ENCODE data around the gene FIS1.

The FIS1 gene

GRCh38 chr7:101216001-101216859, 28.7 kb downstream of the FIS1 start:
- TF ChIP-seq, protein P1, sequence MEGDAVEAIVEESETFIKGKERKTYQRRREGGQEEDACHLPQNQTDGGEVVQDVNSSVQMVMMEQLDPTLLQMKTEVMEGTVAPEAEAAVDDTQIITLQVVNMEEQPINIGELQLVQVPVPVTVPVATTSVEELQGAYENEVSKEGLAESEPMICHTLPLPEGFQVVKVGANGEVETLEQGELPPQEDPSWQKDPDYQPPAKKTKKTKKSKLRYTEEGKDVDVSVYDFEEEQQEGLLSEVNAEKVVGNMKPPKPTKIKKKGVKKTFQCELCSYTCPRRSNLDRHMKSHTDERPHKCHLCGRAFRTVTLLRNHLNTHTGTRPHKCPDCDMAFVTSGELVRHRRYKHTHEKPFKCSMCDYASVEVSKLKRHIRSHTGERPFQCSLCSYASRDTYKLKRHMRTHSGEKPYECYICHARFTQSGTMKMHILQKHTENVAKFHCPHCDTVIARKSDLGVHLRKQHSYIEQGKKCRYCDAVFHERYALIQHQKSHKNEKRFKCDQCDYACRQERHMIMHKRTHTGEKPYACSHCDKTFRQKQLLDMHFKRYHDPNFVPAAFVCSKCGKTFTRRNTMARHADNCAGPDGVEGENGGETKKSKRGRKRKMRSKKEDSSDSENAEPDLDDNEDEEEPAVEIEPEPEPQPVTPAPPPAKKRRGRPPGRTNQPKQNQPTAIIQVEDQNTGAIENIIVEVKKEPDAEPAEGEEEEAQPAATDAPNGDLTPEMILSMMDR (IDR thresholded peaks at IDR 0.05), result no peak
- Histone ChIP-seq H3K9me3 (no peaks in the 10 kb centered on the region), H3K4me3 (ENCODE audit: low read depth in 1 of 2, low read length in 1 of 2) (peak overlapping the region; percentile 88 to 100), H3K36me3 (peaks cover 14% of the 10 kb centered on the region), H3K4me1 (ENCODE audit: control insufficient read depth in 1 of 2, insufficient read depth in 1 of 2, low read depth in 1 of 2, low read length in 1 of 2) (peaks cover 19 to 23% of the 10 kb centered on the region in 2 experiments), H3K27me3 (no peaks in the 10 kb centered on the region), H3K27ac (peak overlapping the region; percentile 93)

DNA sequence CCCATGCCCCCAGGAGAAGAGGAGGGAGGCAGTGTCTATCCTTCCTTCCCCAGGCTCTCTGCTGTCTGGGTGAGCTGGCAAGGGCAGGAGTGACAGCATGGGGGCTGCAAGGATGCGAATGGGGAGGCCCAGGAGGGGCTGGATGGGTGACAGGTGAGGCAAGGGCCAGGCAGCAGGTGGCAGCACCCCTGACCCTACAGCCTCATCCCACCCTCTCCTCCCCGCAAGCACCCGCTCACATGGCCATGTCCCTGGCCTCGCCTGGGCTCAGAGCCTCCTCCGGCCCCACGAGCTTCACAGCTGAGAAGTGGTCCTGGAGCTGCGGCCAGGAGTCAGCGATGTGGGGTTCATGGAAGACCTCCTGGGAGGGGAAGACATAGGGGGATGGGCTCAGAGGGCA, 32.9 kb downstream of the FIS1 start:
- H3K27me3 ChIP-seq, result no peaks in the 10 kb centered on the region
- no peaks in the 10 kb centered on the region for H3K9me3 ChIP-seq
- H3K4me1 ChIP-seq (ENCODE audit: control insufficient read depth in 1 of 2, insufficient read depth in 1 of 2, low read depth in 1 of 2, low read length in 1 of 2), result peaks cover 8 to 10% of the 10 kb centered on the region in 2 experiments
- H3K36me3 ChIP-seq, result peaks cover 46% of the 10 kb centered on the region
- H3K27ac ChIP-seq, result no peak overlapping the region
- H3K4me3 ChIP-seq (ENCODE audit: low read depth in 1 of 2, low read length in 1 of 2), result no peak overlapping the region
- TF ChIP-seq, protein P1 (IDR thresholded peaks at IDR 0.05), result no peak

GRCh38 chr7:101211501-101211900, 33.4 kb downstream of the FIS1 start:
- H3K27ac ChIP-seq, result no peak overlapping the region
- no peak overlapping the region for H3K4me3 ChIP-seq (ENCODE audit: low read depth in 1 of 2, low read length in 1 of 2)
- H3K36me3 ChIP-seq, result peaks cover 51% of the 10 kb centered on the region
- peaks cover 3 to 4% of the 10 kb centered on the region in 2 experiments for H3K4me1 ChIP-seq (ENCODE audit: control insufficient read depth in 1 of 2, insufficient read depth in 1 of 2, low read depth in 1 of 2, low read length in 1 of 2)
- no peaks in the 10 kb centered on the region for H3K27me3 ChIP-seq
- TF ChIP-seq, protein P1 (IDR thresholded peaks at IDR 0.05), result no peak
- no peaks in the 10 kb centered on the region for H3K9me3 ChIP-seq

DNA sequence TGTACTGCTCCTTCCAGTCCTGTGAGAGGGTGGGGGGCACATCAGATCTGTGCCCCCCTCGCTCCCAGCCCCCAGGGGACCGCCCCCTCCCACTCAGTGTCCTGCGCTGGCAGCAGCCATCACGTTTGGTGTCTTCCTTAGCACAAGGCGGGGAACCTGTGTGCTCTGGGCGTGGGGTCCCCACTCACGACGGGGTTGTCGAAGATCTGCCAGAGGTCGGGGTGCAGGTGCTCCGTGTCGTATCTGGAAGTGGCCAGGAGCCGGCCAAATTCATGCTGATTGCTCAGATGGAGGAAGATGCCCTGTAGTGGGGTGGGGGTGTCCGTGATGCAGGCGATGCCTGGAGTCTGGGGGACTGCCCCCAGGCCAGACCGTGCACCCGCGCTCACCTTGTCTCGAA, 34.7 kb downstream of the FIS1 start:
- no peak overlapping the region for H3K4me3 ChIP-seq (ENCODE audit: low read depth in 1 of 2, low read length in 1 of 2)
- H3K9me3 ChIP-seq, result no peaks in the 10 kb centered on the region
- H3K27me3 ChIP-seq, result no peaks in the 10 kb centered on the region
- TF ChIP-seq, protein P1 (IDR thresholded peaks at IDR 0.05), result no peak
- no peak overlapping the region for H3K27ac ChIP-seq
- H3K4me1 ChIP-seq (ENCODE audit: control insufficient read depth in 1 of 2, insufficient read depth in 1 of 2, low read depth in 1 of 2, low read length in 1 of 2), result no peaks in the 10 kb centered on the region
- H3K36me3 ChIP-seq, result peaks cover 58% of the 10 kb centered on the region

DNA sequence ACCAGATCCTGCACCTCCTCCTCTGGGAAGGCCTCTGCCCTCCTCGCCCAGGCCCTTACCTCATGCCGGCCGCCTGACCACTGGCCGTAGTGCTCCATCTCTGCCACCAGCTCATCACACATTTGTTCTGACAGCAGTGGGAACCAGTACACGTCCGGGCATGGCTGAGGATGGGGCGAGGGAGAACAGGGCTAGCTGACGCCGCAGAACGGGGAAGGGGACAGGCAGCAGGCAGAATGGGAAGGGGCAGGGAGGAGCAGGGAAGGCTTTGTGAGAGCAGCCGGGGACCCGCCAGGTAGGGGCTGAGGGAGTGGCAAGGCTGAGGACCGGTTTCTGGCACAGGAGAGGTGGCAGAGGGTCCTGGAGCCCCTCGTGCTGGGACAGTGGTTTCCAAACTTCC, 36.1 kb downstream of the FIS1 start:
- H3K36me3 ChIP-seq, result peaks cover 56% of the 10 kb centered on the region
- no peak overlapping the region for H3K4me3 ChIP-seq (ENCODE audit: low read depth in 1 of 2, low read length in 1 of 2)
- no peaks in the 10 kb centered on the region for H3K9me3 ChIP-seq
- peaks cover 8 to 10% of the 10 kb centered on the region in 2 experiments for H3K4me1 ChIP-seq (ENCODE audit: control insufficient read depth in 1 of 2, insufficient read depth in 1 of 2, low read depth in 1 of 2, low read length in 1 of 2)
- H3K27ac ChIP-seq, result no peak overlapping the region
- peaks cover 6% of the 10 kb centered on the region for H3K27me3 ChIP-seq
- TF ChIP-seq, protein P1 (IDR thresholded peaks at IDR 0.05), result no peak
